HepG2 (cell line): ENCODE data around the gene CELF4.

Experiments
- IKZF1 ChIP-seq: fragments of 450-650 bp; IDR thresholded peaks from 2 replicates; pipeline ENCODE4 v1.7.1; 2016
- KAT8 ChIP-seq: IDR thresholded peaks from 2 replicates; pipeline ENCODE4 v1.6.1; 2016; ENCODE audit warnings: missing genetic modification reagents, missing compliant biosample characterization
- POLR2AphosphoS2 ChIP-seq: IDR thresholded peaks from 2 replicates; pipeline ENCODE4 v1.6.1; 2011; ENCODE audit warnings: low read depth, low read length, improper control_type of control experiment
- POLR2AphosphoS5 ChIP-seq: IDR thresholded peaks from 2 replicates; pipeline ENCODE4 v1.6.1; 2012; ENCODE audit warnings: low read depth, low read length
- RBM39 ChIP-seq: fragments of 200-400 bp; formaldehyde crosslinking; IDR thresholded peaks from one replicate; pipeline ENCODE4 v1.6.1; 2018; ENCODE audit warnings: antibody characterized with exemption, mild to moderate bottlenecking, low read depth, low read length; ENCODE audit not compliant: poor library complexity, severe bottlenecking
- SMAD3 ChIP-seq: sonication (generic); formaldehyde crosslinking; IDR thresholded peaks from 2 replicates; pipeline ENCODE4 v1.4.0; 2020; ENCODE audit warnings: missing genetic modification reagents
- ZBTB20 ChIP-seq: sonication (generic); formaldehyde crosslinking; IDR thresholded peaks from 2 replicates; pipeline ENCODE4 v1.8.1; 2023; ENCODE audit warnings: missing genetic modification reagents, low read depth, mild to moderate bottlenecking, borderline replicate concordance

DNA sequence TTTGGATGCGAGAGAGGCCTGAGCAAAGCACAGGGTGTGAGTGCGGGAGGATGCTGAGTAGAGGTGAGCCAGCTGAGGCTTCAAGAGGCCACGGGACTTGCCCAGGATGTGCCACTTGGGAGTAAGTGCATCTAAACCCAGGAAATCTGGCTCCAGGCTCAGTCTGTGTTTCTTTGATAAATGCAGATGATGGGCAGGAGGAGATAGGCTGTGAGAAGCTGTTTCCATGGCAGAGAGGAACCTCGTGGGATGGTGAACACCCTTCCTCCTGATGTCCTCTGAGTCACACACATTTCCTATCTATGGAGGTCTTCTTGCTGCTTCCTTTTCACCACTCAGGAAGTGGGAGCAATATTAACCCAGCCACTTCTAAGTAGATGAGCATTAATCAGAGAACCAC lies 38.4 kb upstream of the CELF4 start:
- TF ChIP-seq KAT8 (CRISPR knock-in tag) (no peak), ZBTB20 (CRISPR knock-in tag) (no peak), IKZF1 (no peak), SMAD3 (CRISPR knock-in tag) (no peak), POLR2AphosphoS2 (no peak), RBM39 (no peak), POLR2AphosphoS5 (no peak)
